ENCODE data around the gene ARRDC2. TPM values are rescaled to one million over a fixed set of nuclear protein-coding genes. Genes with fewer than 3 reads are reported as not detected.

The ARRDC2 gene
- total RNA-seq, 1 experiment from 2014 or later: 9.2 TPM

GRCh38 chr19:17968362-17968761, 39.6 kb upstream of the ARRDC2 start:
- ChIA-PET POLR2A (interaction anchor here (0.6 kb wide), 1 partner anchor 109 kb away, joined by 16 read pairs; no protein-coding TSS in a partner anchor), CTCF (interaction anchor here (1.0 to 1.6 kb wide), 4 partner anchors 21 to 145 kb away, joined by 3 to 5 read pairs (median 4); no protein-coding TSS in a partner anchor)
- no peak overlapping the region for H3K27ac Mint-ChIP-seq
- H3K4me3 Mint-ChIP-seq: no peak overlapping the region
- peaks cover 14% of the 10 kb centered on the region for H3K27me3 Mint-ChIP-seq (ENCODE audit: low read depth)
- H3K36me3 Mint-ChIP-seq: no peaks in the 10 kb centered on the region
- peaks cover 10% of the 10 kb centered on the region for H3K4me1 Mint-ChIP-seq
- ATAC-seq (no peak), DNase-seq (ENCODE audit: low spot score) (no peak)
- no peaks in the 10 kb centered on the region for H3K9me3 Mint-ChIP-seq
- no peak for TF ChIP-seq EMX1 (CRISPR knock-in tag; IDR thresholded peaks at IDR 0.05)
- no peak for TF ChIP-seq PRDM15 (CRISPR knock-in tag; IDR thresholded peaks at IDR 0.05)
- TF ChIP-seq ATF1 (CRISPR knock-in tag; IDR thresholded peaks at IDR 0.05): no peak
- TF ChIP-seq GTF2I (CRISPR knock-in tag; conservative IDR thresholded peaks at IDR 0.05): no peak
- TF ChIP-seq SOX15 (CRISPR knock-in tag; IDR thresholded peaks at IDR 0.05): no peak
- no peak for TF ChIP-seq SMAD3 (CRISPR knock-in tag; IDR thresholded peaks at IDR 0.05; ENCODE audit: borderline replicate concordance)
- TF ChIP-seq E2F4 (CRISPR knock-in tag; IDR thresholded peaks at IDR 0.05; ENCODE audit: borderline replicate concordance, low read depth): no peak
- no peak for TF ChIP-seq FOXP4 (CRISPR knock-in tag; IDR thresholded peaks at IDR 0.05)
- TF ChIP-seq ZNF671 (CRISPR knock-in tag; IDR thresholded peaks at IDR 0.05): no peak
- TF ChIP-seq PREB (CRISPR knock-in tag; IDR thresholded peaks at IDR 0.05; ENCODE audit: borderline replicate concordance): no peak
- TF ChIP-seq STAT6 (CRISPR knock-in tag; conservative IDR thresholded peaks at IDR 0.05; ENCODE audit: low read depth): no peak
- TF ChIP-seq ZNF138 (CRISPR knock-in tag; conservative IDR thresholded peaks at IDR 0.05): no peak

GRCh38 chr19:17969096-17969792, 38.7 kb upstream of the ARRDC2 start:
- Mint-ChIP-seq H3K9me3 (no peaks in the 10 kb centered on the region), H3K4me1 (peaks cover 10% of the 10 kb centered on the region), H3K27ac (no peak overlapping the region), H3K27me3 (ENCODE audit: low read depth) (peaks cover 14% of the 10 kb centered on the region), H3K36me3 (no peaks in the 10 kb centered on the region), H3K4me3 (no peak overlapping the region)
- ATAC-seq: no peak
- ChIA-PET POLR2A (interaction anchor here (1.2 kb wide), 1 partner anchor 19 kb away, joined by 5 read pairs; no protein-coding TSS in a partner anchor), CTCF (interaction anchor here (1.1 to 1.6 kb wide), 2 partner anchors 27 to 31 kb away, joined by 3 to 5 read pairs; no protein-coding TSS in a partner anchor)
- no peak for DNase-seq (ENCODE audit: low spot score)
- TF ChIP-seq ZBTB21 (CRISPR knock-in tag; IDR thresholded peaks at IDR 0.05; ENCODE audit: borderline replicate concordance) (no peak), FOXJ3 (CRISPR knock-in tag; IDR thresholded peaks at IDR 0.05; ENCODE audit: borderline replicate concordance) (no peak), NFATC4 (CRISPR knock-in tag; IDR thresholded peaks at IDR 0.05) (no peak), PRRX2 (CRISPR knock-in tag; IDR thresholded peaks at IDR 0.05) (no peak), SMAD4 (CRISPR knock-in tag; IDR thresholded peaks at IDR 0.05) (no peak), ZNF317 (CRISPR knock-in tag; IDR thresholded peaks at IDR 0.05; ENCODE audit: borderline replicate concordance, low read depth) (no peak), HMGXB4 (CRISPR knock-in tag; IDR thresholded peaks at IDR 0.05) (no peak), SP1 (CRISPR knock-in tag; conservative IDR thresholded peaks at IDR 0.05) (no peak)

Data from WTC11 (cell line).